ENCODE measurements around the gene TCF4. TPM values are rescaled to one million over a fixed set of nuclear protein-coding genes. Genes with fewer than 3 reads are reported as not detected.

TCF4 gene
- total and polyA plus RNA-seq, 2 experiments from 2014 or later, result 77.7 to 89.2 TPM

DNA sequence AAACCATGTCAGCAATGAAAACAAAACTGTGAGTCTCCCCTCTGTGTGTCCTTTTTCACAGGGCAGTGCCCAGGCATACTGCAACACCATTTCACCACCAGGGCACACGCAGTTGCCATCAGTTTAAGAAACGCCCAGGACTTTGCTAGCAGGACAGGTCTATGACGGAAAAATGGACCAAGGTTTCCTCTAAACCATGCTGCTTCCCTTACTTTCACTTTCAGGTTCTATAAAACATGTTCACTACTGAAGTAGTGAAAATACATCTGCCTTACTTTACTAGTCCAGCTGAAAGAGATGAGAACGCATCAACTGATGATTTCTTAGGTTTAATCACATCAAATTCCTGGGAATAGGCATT, 110.5 kb downstream of the TCF4 start (continued):
- no peak for TF ChIP-seq REST (IDR thresholded peaks at IDR 0.05; ENCODE audit: unreplicated experiment)
- no peak for TF ChIP-seq EZH2 (IDR thresholded peaks at IDR 0.05; ENCODE audit: low read depth, unreplicated experiment)

- H3K36me3 Mint-ChIP-seq (ENCODE audit: low read depth), result no peaks in the 10 kb centered on the region; the same call in 2 of the 3 replicates
- H3K4me2 ChIP-seq, result no peak overlapping the region
- no peak for DNase-seq (ENCODE audit: low spot score)
- no peaks in the 10 kb centered on the region for H3K27me3 ChIP-seq (ENCODE audit: insufficient read depth)
- H3K79me2 ChIP-seq (replicated peaks; ENCODE audit: insufficient read depth), result peaks cover 70% of the 10 kb centered on the region
- no peak overlapping the region for H3K4me3 ChIP-seq
- no peaks in the 10 kb centered on the region for H3K9me3 Mint-ChIP-seq
- H3K4me1 Mint-ChIP-seq, result peaks cover 62% of the 10 kb centered on the region
- no peaks in the 10 kb centered on the region for H3K27me3 Mint-ChIP-seq (ENCODE audit: insufficient read depth, low read depth, poor library complexity)
- no peaks in the 10 kb centered on the region for H3F3A ChIP-seq (replicated peaks; ENCODE audit: low read depth)
- no peak for ATAC-seq
- H3K4me1 ChIP-seq (ENCODE audit: insufficient read depth), result peaks cover 22% of the 10 kb centered on the region
- no peaks in the 10 kb centered on the region for H4K20me1 ChIP-seq (replicated peaks; ENCODE audit: insufficient read depth)
- no peak overlapping the region for H3K27ac ChIP-seq (ENCODE audit: low read depth)
- no peak overlapping the region for H3K4me3 Mint-ChIP-seq
- no peak overlapping the region for H2AFZ ChIP-seq
- H3K9me2 ChIP-seq (ENCODE audit: insufficient read depth), result no peaks in the 10 kb centered on the region
- no peaks in the 10 kb centered on the region for H3K36me3 ChIP-seq (ENCODE audit: insufficient read depth)
- no peak overlapping the region for H3K27ac Mint-ChIP-seq
- TF ChIP-seq NANOG (IDR thresholded peaks at IDR 0.05; ENCODE audit: borderline replicate concordance) (no peak), STAT1 (IDR thresholded peaks at IDR 0.05; ENCODE audit: unreplicated experiment) (no peak), CREB1 (CRISPR knock-in tag; IDR thresholded peaks at IDR 0.05; ENCODE audit: low read depth) (no peak), POLR2AphosphoS5 (IDR thresholded peaks at IDR 0.05; ENCODE audit: low read depth) (no peak), ZNF462 (CRISPR knock-in tag; IDR thresholded peaks at IDR 0.05) (no peak), ZNF331 (CRISPR knock-in tag; IDR thresholded peaks at IDR 0.05; ENCODE audit: low read depth) (no peak), ZNF114 (CRISPR knock-in tag; IDR thresholded peaks at IDR 0.05) (no peak), EZH2phosphoT487 (IDR thresholded peaks at IDR 0.05; ENCODE audit: unreplicated experiment) (no peak), JUNB (IDR thresholded peaks at IDR 0.05; ENCODE audit: unreplicated experiment) (no peak), REST (IDR thresholded peaks at IDR 0.05; ENCODE audit: unreplicated experiment) (no peak), EZH2 (IDR thresholded peaks at IDR 0.05; ENCODE audit: low read depth, unreplicated experiment) (no peak)
- TF ChIP-seq, protein P1, sequence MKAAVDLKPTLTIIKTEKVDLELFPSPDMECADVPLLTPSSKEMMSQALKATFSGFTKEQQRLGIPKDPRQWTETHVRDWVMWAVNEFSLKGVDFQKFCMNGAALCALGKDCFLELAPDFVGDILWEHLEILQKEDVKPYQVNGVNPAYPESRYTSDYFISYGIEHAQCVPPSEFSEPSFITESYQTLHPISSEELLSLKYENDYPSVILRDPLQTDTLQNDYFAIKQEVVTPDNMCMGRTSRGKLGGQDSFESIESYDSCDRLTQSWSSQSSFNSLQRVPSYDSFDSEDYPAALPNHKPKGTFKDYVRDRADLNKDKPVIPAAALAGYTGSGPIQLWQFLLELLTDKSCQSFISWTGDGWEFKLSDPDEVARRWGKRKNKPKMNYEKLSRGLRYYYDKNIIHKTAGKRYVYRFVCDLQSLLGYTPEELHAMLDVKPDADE (IDR thresholded peaks at IDR 0.05), result no peak
Observed at GRCh38 chr18:55475916-55476315, 112.1 kb downstream of the TCF4 start.

All from GM23338 (cell line).